ENCODE results near the gene NSG2.

Gene NSG2

GRCh38 chr5:174064171-174064570, 18.7 kb downstream of the NSG2 start:
- Mint-ChIP-seq H3K4me1 (peaks cover 10% of the 10 kb centered on the region), H3K27me3 (ENCODE audit: low read depth, poor library complexity) (peaks cover 16% of the 10 kb centered on the region), H3K9me3 (peaks cover 4% of the 10 kb centered on the region), H3K4me3 (no peak overlapping the region), H3K36me3 (ENCODE audit: low read depth) (no peaks in the 10 kb centered on the region), H3K27ac (no peak overlapping the region)
- DNase-seq, result no peak
- no peak for TF ChIP-seq CTCF (IDR thresholded peaks at IDR 0.05)

GRCh38 chr5:174065528-174066197, 20.2 kb downstream of the NSG2 start:
- no peak for DNase-seq
- Mint-ChIP-seq H3K4me3 (no peak overlapping the region), H3K27me3 (ENCODE audit: low read depth, poor library complexity) (peaks cover 16% of the 10 kb centered on the region), H3K9me3 (no peaks in the 10 kb centered on the region), H3K27ac (no peak overlapping the region), H3K4me1 (peaks cover 10% of the 10 kb centered on the region), H3K36me3 (ENCODE audit: low read depth) (no peaks in the 10 kb centered on the region)
- TF ChIP-seq CTCF (IDR thresholded peaks at IDR 0.05), result no peak

GRCh38 chr5:174067499-174067898, 22.0 kb downstream of the NSG2 start:
- no peaks in the 10 kb centered on the region for H3K9me3 Mint-ChIP-seq
- no peak overlapping the region for H3K4me3 Mint-ChIP-seq
- DNase-seq, result no peak
- H3K27ac Mint-ChIP-seq, result peak overlapping the region; percentile 13
- H3K27me3 Mint-ChIP-seq (ENCODE audit: low read depth, poor library complexity), result peaks cover 26% of the 10 kb centered on the region
- no peaks in the 10 kb centered on the region for H3K36me3 Mint-ChIP-seq (ENCODE audit: low read depth)
- no peak for TF ChIP-seq CTCF (IDR thresholded peaks at IDR 0.05)
- peaks cover 10% of the 10 kb centered on the region for H3K4me1 Mint-ChIP-seq

- no peak for DNase-seq
- Mint-ChIP-seq H3K36me3 (ENCODE audit: low read depth) (no peaks in the 10 kb centered on the region), H3K27ac (no peak overlapping the region), H3K4me1 (no peaks in the 10 kb centered on the region), H3K9me3 (no peaks in the 10 kb centered on the region), H3K27me3 (ENCODE audit: low read depth, poor library complexity) (peaks cover 25% of the 10 kb centered on the region), H3K4me3 (no peak overlapping the region)
- TF ChIP-seq CTCF (IDR thresholded peaks at IDR 0.05), result no peak
These were observed 26.0 kb downstream of the NSG2 start for GRCh38 chr5:174071484-174071883.

GRCh38 chr5:174073122-174073660, 27.7 kb downstream of the NSG2 start:
- no peak for DNase-seq
- Mint-ChIP-seq H3K4me1 (no peaks in the 10 kb centered on the region), H3K27ac (no peak overlapping the region), H3K36me3 (ENCODE audit: low read depth) (no peaks in the 10 kb centered on the region), H3K27me3 (ENCODE audit: low read depth, poor library complexity) (peaks cover 14% of the 10 kb centered on the region), H3K9me3 (no peaks in the 10 kb centered on the region), H3K4me3 (no peak overlapping the region)
- no peak for TF ChIP-seq CTCF (IDR thresholded peaks at IDR 0.05)

- no peak for TF ChIP-seq CTCF (IDR thresholded peaks at IDR 0.05)
- Mint-ChIP-seq H3K36me3 (ENCODE audit: low read depth) (no peaks in the 10 kb centered on the region), H3K4me3 (no peak overlapping the region), H3K27ac (no peak overlapping the region), H3K9me3 (no peaks in the 10 kb centered on the region), H3K27me3 (ENCODE audit: low read depth, poor library complexity) (peaks cover 16% of the 10 kb centered on the region), H3K4me1 (no peaks in the 10 kb centered on the region)
- no peak for DNase-seq
These were observed 28.9 kb downstream of the NSG2 start for GRCh38 chr5:174074369-174074768.

Data from nephron progenitor cell (in vitro differentiated cells).